GM12872 (cell line): Measurements from ENCODE around the gene DDX31.

Source experiments
- TF ChIP-seq, protein P1 (sequence below): IDR thresholded peaks from 3 replicates; pipeline ENCODE4 v1.5.1; 2011; ENCODE audit warnings: low read depth, mild to moderate bottlenecking, low read length, moderate library complexity; ENCODE audit not compliant: insufficient read depth

Gene DDX31

DNA sequence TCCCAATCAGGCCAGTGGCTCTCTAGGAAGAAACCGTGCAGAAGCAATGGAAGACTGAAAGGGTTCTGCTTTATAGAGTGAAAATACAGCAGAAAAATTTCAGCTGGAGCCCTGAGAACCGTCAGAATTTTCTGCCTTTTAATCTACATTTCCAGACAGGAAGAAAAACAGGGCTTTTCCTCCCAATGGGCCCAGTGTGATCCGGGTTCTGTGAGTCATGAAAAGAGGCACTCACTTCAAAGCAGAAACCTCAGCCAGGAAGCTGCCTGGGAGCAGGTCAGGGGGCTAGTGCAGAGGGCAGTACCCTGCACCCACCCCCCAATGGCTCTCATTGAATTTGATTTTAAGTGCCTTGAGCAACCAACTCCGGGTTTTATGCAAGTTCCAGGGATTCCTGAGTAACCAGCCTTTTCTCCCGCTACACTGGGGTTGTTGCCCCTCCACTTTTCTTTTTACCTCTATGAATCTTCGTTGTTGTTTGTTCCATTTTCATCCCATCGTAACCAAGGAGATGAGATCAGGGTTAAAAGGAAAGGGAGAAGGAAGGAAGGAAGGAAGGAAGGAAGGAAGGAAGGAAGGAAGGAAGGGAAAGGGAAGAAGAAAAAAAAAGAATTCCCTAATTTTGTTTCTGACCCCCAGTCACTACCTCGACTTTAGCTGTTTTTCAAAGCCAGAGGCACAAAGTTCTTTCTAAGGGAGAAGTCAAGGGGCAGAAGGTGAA lies 86.0 kb downstream of the DDX31 start:
- TF ChIP-seq, protein P1, sequence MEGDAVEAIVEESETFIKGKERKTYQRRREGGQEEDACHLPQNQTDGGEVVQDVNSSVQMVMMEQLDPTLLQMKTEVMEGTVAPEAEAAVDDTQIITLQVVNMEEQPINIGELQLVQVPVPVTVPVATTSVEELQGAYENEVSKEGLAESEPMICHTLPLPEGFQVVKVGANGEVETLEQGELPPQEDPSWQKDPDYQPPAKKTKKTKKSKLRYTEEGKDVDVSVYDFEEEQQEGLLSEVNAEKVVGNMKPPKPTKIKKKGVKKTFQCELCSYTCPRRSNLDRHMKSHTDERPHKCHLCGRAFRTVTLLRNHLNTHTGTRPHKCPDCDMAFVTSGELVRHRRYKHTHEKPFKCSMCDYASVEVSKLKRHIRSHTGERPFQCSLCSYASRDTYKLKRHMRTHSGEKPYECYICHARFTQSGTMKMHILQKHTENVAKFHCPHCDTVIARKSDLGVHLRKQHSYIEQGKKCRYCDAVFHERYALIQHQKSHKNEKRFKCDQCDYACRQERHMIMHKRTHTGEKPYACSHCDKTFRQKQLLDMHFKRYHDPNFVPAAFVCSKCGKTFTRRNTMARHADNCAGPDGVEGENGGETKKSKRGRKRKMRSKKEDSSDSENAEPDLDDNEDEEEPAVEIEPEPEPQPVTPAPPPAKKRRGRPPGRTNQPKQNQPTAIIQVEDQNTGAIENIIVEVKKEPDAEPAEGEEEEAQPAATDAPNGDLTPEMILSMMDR, result no peak

DNA sequence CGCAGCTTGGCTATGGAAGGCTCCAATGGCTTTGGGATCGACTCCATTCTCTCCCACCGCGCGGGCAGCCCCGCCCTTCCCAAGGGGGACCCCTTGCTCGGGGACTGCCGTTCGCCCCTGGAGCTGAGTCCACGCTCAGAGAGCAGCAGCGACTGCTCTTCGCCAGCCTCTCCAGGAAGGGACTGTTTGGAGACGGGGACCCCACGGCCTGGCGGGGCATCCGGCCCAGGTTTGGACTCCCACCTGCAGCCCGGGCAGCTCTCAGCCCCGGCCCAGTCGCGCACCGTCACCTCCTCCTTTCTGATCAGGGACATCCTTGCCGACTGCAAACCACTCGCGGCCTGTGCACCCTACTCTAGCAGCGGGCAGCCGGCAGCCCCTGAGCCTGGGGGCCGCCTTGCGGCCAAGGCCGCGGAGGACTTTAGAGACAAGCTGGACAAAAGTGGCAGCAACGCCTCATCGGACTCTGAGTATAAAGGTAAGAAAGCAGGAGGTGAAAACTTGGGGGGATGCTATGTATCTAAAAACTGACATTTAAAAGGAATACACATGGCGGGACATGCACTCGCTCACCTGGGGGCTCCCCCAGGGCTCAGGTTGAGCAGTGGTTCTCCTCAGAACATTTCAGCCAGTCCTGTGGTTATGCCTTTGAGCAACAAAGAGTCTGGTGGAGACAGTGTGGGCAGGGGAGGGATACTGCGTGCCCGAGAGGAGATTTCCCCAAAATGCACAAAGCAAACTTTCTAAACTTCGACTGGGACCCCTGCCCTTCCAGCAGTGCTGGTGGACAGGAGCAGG lies 86.8 kb downstream of the DDX31 start:
- TF ChIP-seq, protein P1, result no peak

DNA sequence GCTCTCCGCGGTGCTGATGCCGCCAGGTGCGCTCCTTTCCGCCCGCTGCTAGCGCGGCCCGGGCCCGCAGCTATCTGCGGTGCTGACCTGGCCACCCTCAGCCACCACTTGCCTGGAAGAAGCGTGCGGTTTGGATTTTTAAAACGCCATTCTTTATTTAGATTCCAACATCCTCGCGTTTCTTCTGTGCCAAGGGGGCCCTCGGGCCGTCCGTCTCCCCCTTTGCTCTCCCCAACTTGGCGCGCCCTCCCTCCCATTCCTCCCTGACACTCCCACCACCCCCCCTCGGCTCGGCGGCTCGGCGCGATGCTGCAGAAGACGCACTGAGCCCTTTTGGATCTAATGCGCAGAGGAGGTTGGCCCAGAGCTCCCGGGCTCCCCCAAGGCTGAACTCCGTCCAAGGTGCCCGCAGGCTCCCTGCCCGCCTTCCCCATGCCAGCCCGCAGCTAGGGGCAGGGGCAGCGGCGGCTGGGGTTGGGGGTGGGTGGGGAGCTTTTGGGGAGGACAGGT lies 87.5 kb downstream of the DDX31 start, which contains the start of gene BARHL1:
BARHL1 (plus strand) TSS at position 331 of the 510 bp plus-strand sequence. CDS start 192 bp downstream, outside the sequence.
- TF ChIP-seq, protein P1, result no peak

DNA sequence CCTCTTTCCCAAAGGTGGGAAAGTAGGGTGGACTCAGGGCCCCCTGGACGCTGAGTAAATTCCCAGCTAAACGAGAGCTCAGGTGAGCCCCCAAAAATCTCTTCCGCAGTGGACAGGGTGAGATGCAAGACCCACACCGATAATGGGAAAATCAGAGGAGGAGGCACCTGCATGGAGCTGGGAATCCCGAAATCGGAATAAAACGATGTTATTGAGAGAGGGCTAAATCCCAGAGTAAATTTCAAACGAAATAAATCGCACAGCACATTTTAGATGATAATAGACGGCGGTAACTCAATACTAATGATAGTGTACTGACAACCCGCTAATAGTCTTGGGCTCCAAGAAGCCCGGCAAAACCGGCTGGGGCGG lies 90.4 kb downstream of the DDX31 start:
- TF ChIP-seq, protein P1, result no peak

DNA sequence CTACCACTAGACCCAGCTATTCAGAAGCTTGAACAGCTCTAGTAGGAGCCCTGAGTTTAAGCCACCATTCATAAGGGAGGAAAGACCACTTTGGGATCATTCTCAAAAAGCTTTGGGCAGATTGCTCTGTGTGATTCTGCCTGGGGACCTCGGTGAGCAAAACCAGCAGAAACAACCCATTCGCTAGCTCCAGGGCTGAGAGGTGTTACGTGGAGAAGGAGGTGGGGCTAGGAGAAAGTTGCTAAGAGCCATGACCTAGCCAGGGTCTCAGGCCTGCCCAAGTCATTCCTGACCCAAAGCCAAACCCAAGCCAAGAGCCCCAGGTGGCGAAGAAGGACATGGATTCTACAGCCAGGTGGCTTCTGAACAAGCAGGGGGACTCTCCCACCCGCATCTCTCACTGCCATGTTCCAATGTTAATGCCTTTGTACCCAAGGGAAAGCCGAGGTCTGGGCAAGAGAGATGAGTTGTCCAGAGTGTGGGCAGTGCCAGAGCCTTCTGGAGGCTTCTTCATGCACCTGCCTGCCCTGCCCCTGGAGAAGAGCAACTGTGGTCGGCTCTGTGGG lies 91.3 kb downstream of the DDX31 start:
- TF ChIP-seq, protein P1, result no peak

DNA sequence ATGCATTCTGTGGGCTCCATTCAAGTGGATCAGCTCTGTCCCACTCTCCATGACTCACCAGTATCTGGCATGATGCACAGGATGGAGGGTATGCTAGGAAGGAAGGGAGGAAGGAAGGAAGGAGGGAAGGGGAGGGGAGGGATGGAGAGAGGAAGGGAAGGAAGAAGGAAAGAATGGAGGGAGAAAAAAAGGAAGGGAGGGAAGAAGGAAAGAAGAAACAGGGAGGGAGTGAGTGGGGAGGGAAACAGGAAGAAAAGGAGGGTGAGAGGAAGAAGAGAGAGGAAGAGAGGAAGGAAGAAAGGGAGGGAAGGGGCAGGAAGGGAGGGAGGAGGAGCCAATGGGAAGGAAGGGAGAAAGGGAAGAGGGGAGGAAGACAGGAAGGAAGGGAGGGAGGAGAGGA lies 92.7 kb downstream of the DDX31 start:
- TF ChIP-seq, protein P1, result no peak

DNA sequence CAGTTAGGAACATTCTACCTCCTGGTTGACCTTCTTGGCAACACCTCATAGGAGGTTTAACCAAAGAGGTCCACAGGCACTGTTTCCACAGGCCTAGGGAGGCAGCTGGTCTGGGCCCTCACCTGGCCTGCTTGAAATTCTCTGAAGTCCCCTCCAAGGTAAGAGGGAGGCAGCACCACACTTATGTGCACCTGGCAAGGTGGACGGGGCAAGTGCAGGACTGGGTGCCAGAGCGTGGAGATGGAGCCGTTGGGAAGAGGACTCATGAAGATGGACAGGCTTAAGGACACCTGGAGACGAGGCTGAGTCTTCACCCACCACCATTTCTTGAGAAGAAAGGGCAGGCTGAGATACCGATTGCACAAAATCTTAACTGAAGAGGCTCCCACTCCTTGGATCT lies 94.0 kb downstream of the DDX31 start:
- TF ChIP-seq, protein P1, result no peak
